ENCODE data around the gene NOXRED1. TPM values are rescaled to one million over a fixed set of nuclear protein-coding genes. Genes with fewer than 3 reads are reported as not detected.

NOXRED1 gene
- total and polyA plus RNA-seq, 10 of the 15 experiments (the other 5 are each of a cell fraction or from before 2014, with no cell fraction given) = 0.06 to 0.62 (median 0.14) TPM

GRCh38 chr14:77346495-77346894 is 76.8 kb downstream of the NOXRED1 start:
- POLR2A ChIA-PET = interaction anchor here (0.6 kb wide), 2 partner anchors 30 to 63 kb away, joined by 5 to 8 read pairs; no protein-coding TSS in a partner anchor
- RAD21 ChIA-PET (ENCODE audit: unreplicated experiment) = interaction anchor here (0.7 kb wide), 1 partner anchor 12 kb away, joined by 3 read pairs; no protein-coding TSS in a partner anchor
- ATAC-seq = no peak
- Histone ChIP-seq H3K4me2 (ENCODE audit: control insufficient read depth, insufficient read depth) (no peak overlapping the region), H2AFZ (ENCODE audit: control insufficient read depth, low read depth, low read length) (no peak overlapping the region), H3K9me3 (replicated peaks; ENCODE audit: control insufficient read depth, insufficient read depth, low read length) (no peaks in the 10 kb centered on the region), H3K36me3 (ENCODE audit: control insufficient read depth in 2 of 2, insufficient read depth in 2 of 2, low read length in 1 of 2) (peaks cover 7 to 22% of the 10 kb centered on the region in 2 experiments), H4K20me1 (ENCODE audit: control insufficient read depth, insufficient read depth) (no peaks in the 10 kb centered on the region), H3K27ac (ENCODE audit: control insufficient read depth, insufficient read depth) (no peak overlapping the region), H3K27me3 (replicated peaks in 1 of 2; ENCODE audit: control insufficient read depth in 2 of 2, insufficient read depth in 2 of 2, low read length in 1 of 2) (no peaks in the 10 kb centered on the region), H3K4me3 (no peak overlapping the region), H3K9ac (ENCODE audit: control insufficient read depth, insufficient read depth, low read length) (no peak overlapping the region), H3K79me2 (ENCODE audit: control insufficient read depth, insufficient read depth, low read length) (no peaks in the 10 kb centered on the region), H3K4me1 (ENCODE audit: control insufficient read depth, insufficient read depth, low read length) (no peaks in the 10 kb centered on the region)
- no TSS peak for BruUV-seq (replicated peaks)
- intact Hi-C loops (cut with micrococcal nuclease; ENCODE audit: unreplicated experiment) = no loop called here
- CTCF ChIA-PET = interaction anchor here (1.0 kb wide), 1 partner anchor 31 kb away, joined by 3 read pairs; no protein-coding TSS in a partner anchor
- 95% methylated on average over 2 of the region's 2 CpGs for WGBS (ENCODE audit: insufficient coverage, insufficient replicate concordance, low lambda C conversion rate, missing lambda C conversion rate)
- TF ChIP-seq MXI1 (IDR thresholded peaks at IDR 0.05; ENCODE audit: low read depth, low read length) = no peak
- no peak for TF ChIP-seq CBFB (IDR thresholded peaks at IDR 0.05; ENCODE audit: low read depth)
- TF ChIP-seq RCOR1 (conservative IDR thresholded peaks at IDR 0.05; ENCODE audit: low read depth, low read length) = no peak
- no peak for TF ChIP-seq SUPT20H (IDR thresholded peaks at IDR 0.05; ENCODE audit: borderline replicate concordance, control insufficient read depth, low read depth, low read length)
- TF ChIP-seq, protein P1, sequence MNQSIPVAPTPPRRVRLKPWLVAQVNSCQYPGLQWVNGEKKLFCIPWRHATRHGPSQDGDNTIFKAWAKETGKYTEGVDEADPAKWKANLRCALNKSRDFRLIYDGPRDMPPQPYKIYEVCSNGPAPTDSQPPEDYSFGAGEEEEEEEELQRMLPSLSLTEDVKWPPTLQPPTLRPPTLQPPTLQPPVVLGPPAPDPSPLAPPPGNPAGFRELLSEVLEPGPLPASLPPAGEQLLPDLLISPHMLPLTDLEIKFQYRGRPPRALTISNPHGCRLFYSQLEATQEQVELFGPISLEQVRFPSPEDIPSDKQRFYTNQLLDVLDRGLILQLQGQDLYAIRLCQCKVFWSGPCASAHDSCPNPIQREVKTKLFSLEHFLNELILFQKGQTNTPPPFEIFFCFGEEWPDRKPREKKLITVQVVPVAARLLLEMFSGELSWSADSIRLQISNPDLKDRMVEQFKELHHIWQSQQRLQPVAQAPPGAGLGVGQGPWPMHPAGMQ (IDR thresholded peaks at IDR 0.05; ENCODE audit: borderline replicate concordance) = no peak
- TF ChIP-seq SMAD5 (IDR thresholded peaks at IDR 0.05; ENCODE audit: low read depth) = no peak
- TF ChIP-seq ZSCAN29 (IDR thresholded peaks at IDR 0.05) = no peak
- DNase-seq (ENCODE audit: low read depth, low spot score) = no peak
- SMC1A ChIA-PET (ENCODE audit: uncharacterized antibody, unreplicated experiment) = interaction anchor here (0.6 kb wide), 1 partner anchor 744 kb away, joined by 3 read pairs; no protein-coding TSS in a partner anchor
- in situ Hi-C loops (cut with MboI) = no loop called here
- FAIRE-seq = no peak

Measured in GM12878 (cell line).